HepG2 (cell line): Measurements from ENCODE around the gene MTHFD1L. TPM values are rescaled to one million over a fixed set of nuclear protein-coding genes. Genes with fewer than 3 reads are reported as not detected.
A peak's percentile ranks its signal among the peaks of the same experiment; 100 is the strongest.

Experiments used
- CEBPG ChIP-seq: IDR thresholded peaks from 2 replicates; pipeline ENCODE4 v1.6.1; 2016
- ELF3 ChIP-seq: IDR thresholded peaks from 2 replicates; pipeline ENCODE4 v1.6.1; 2016; ENCODE audit warnings: missing genetic modification reagents, missing compliant biosample characterization
- FOXJ3 ChIP-seq: sonication (generic); formaldehyde crosslinking; IDR thresholded peaks from 2 replicates; pipeline ENCODE4 v1.4.0; 2020; ENCODE audit warnings: missing genetic modification reagents, mild to moderate bottlenecking, borderline replicate concordance
- HNRNPH1 ChIP-seq: fragments of 200-400 bp; formaldehyde crosslinking; optimal IDR thresholded peaks from 2 replicates; pipeline ENCODE3; 2017; ENCODE audit warnings: mild to moderate bottlenecking, low read depth, low read length
- KAT8 ChIP-seq: IDR thresholded peaks from 2 replicates; pipeline ENCODE4 v1.6.1; 2016; ENCODE audit warnings: missing genetic modification reagents, missing compliant biosample characterization
- KDM3A ChIP-seq: IDR thresholded peaks from 2 replicates; pipeline ENCODE4 v1.6.1; 2018; ENCODE audit warnings: low read depth, missing compliant biosample characterization
- MED8 ChIP-seq: sonication (generic); formaldehyde crosslinking; IDR thresholded peaks from 2 replicates; pipeline ENCODE4 v1.8.1; 2023; ENCODE audit warnings: mild to moderate bottlenecking, missing genetic modification reagents; ENCODE audit not compliant: insufficient replicate concordance
- MIXL1 ChIP-seq: IDR thresholded peaks from 2 replicates; pipeline ENCODE4 v1.6.1; 2016
- MXD4 ChIP-seq: IDR thresholded peaks from 2 replicates; pipeline ENCODE4 v1.6.1; 2016; ENCODE audit warnings: mild to moderate bottlenecking, missing biosample characterization, missing genetic modification reagents
- NFE2L1 ChIP-seq: sonication (generic); formaldehyde crosslinking; IDR thresholded peaks from 2 replicates; pipeline ENCODE4 v1.4.0; 2020; ENCODE audit warnings: missing genetic modification reagents, mild to moderate bottlenecking, borderline replicate concordance
- NR2F6 ChIP-seq, 2 experiments: IDR thresholded peaks; 2 replicates each; pipeline ENCODE4 v1.6.1; 2016; ENCODE audit warnings: antibody characterized with exemption in 1 of 2, mild to moderate bottlenecking in 1 of 2
- PHF5A ChIP-seq: IDR thresholded peaks from one replicate; pipeline ENCODE4 v1.6.1; 2018; ENCODE audit warnings: low read depth, missing genetic modification reagents; ENCODE audit not compliant: unreplicated experiment
- RARG ChIP-seq: sonication (generic); formaldehyde crosslinking; IDR thresholded peaks from 2 replicates; pipeline ENCODE4 v1.4.0; 2020; ENCODE audit warnings: low read depth, mild to moderate bottlenecking, missing genetic modification reagents
- RELA ChIP-seq: sonication (generic); formaldehyde crosslinking; IDR thresholded peaks from 2 replicates; pipeline ENCODE4 v1.4.0; 2020; ENCODE audit warnings: missing genetic modification reagents
- SOX5 ChIP-seq: IDR thresholded peaks from 2 replicates; pipeline ENCODE4 v1.6.1; 2016; ENCODE audit warnings: borderline replicate concordance
- ZKSCAN8 ChIP-seq: IDR thresholded peaks from 2 replicates; pipeline ENCODE4 v1.6.1; 2016; ENCODE audit warnings: borderline replicate concordance, missing genetic modification reagents, missing compliant biosample characterization
- ZNF510 ChIP-seq: sonication (generic); formaldehyde crosslinking; IDR thresholded peaks from 2 replicates; pipeline ENCODE4 v1.4.0; 2020; ENCODE audit warnings: low read depth, mild to moderate bottlenecking, missing genetic modification reagents
- polyA plus RNA-seq, 8 experiments: library from polyadenylated mRNA; depleted of rRNA in 3 of 8; stranded (reverse) in 7 of 8; unstranded in 1 of 8; fragments of >200 nt; fragmentation: Illumina TruSeq in 4 of 8; extraction: Trizol in 4 of 8; gene quantifications; 2 replicates each; pipeline versions ENCODE4 v1.2.1 to v1.2.3, GENCODE V29; 2011 to 2016; ENCODE audit warnings: low read depth in 4 of 8, missing spikeins in 1 of 8, mixed read lengths in 1 of 8; ENCODE audit not compliant: insufficient read depth in 1 of 8
- total RNA-seq, 5 experiments: library from RNA; depleted of rRNA; stranded (reverse); fragments of >200 nt; fragmentation: Illumina TruSeq; extraction: Trizol; gene quantifications; 2 replicates each; pipeline ENCODE4 v1.2.3, GENCODE V29; 2016; ENCODE audit warnings: low read depth in 1 of 5
- TF ChIP-seq, protein P1 (sequence below): sonication (generic); formaldehyde crosslinking; IDR thresholded peaks from 2 replicates; pipeline ENCODE4 v1.5.0; 2020; ENCODE audit warnings: mild to moderate bottlenecking, missing genetic modification reagents, moderate library complexity
- TF ChIP-seq, protein P2 (sequence below): sonication (generic); formaldehyde crosslinking; IDR thresholded peaks from 2 replicates; pipeline ENCODE4 v1.8.0; 2022; ENCODE audit warnings: mild to moderate bottlenecking, missing genetic modification reagents, moderate library complexity
- TF ChIP-seq, protein P3 (sequence below): sonication (generic); formaldehyde crosslinking; IDR thresholded peaks from 2 replicates; pipeline ENCODE4 v1.5.1; 2020; ENCODE audit warnings: mild to moderate bottlenecking, missing genetic modification reagents
- TF ChIP-seq, protein P4 (sequence below): sonication (generic); formaldehyde crosslinking; IDR thresholded peaks from 2 replicates; pipeline ENCODE4 v1.4.0; 2020; ENCODE audit warnings: missing genetic modification reagents, borderline replicate concordance
- TF ChIP-seq, protein P5 (sequence below): sonication (generic); formaldehyde crosslinking; IDR thresholded peaks from 2 replicates; pipeline ENCODE4 v1.5.0; 2020; ENCODE audit warnings: missing genetic modification reagents

Gene MTHFD1L
- total and polyA plus RNA-seq, 2 of the 13 experiments (the other 11 are each of a cell fraction or from before 2014, with no cell fraction given): 24.0 to 39.6 TPM

DNA sequence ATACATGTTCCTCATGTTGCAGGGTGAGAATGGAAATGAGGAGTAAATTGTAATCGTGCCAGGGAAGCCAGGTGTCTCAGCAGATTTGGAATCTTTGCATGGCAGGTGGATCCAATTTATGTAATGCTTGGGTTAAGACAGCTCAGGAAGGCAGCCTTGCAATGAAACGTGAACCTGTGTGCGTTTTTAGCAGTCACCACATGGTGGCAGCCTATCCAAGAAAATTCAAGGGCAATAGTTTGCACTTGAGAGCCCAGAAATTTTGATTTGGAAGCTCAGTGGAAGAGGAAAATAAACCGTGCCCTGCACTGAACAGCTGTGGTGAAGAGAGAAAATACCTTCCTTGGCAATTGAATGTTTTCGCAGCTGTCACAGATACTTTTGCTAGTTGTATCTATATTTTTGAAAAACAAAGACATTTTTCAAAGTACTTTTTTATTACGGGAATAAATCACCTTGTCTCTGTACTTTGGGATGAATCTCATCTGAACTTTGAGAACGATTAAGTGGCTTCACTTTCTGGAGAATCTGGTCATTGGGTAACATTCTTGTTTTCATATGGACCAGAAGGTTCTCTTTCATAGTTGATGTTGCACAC is 26.5 kb downstream of the MTHFD1L start (continued):
- TF ChIP-seq, protein P1, sequence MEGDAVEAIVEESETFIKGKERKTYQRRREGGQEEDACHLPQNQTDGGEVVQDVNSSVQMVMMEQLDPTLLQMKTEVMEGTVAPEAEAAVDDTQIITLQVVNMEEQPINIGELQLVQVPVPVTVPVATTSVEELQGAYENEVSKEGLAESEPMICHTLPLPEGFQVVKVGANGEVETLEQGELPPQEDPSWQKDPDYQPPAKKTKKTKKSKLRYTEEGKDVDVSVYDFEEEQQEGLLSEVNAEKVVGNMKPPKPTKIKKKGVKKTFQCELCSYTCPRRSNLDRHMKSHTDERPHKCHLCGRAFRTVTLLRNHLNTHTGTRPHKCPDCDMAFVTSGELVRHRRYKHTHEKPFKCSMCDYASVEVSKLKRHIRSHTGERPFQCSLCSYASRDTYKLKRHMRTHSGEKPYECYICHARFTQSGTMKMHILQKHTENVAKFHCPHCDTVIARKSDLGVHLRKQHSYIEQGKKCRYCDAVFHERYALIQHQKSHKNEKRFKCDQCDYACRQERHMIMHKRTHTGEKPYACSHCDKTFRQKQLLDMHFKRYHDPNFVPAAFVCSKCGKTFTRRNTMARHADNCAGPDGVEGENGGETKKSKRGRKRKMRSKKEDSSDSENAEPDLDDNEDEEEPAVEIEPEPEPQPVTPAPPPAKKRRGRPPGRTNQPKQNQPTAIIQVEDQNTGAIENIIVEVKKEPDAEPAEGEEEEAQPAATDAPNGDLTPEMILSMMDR (CRISPR knock-in tag): peak; percentile 92
- TF ChIP-seq, protein P2, sequence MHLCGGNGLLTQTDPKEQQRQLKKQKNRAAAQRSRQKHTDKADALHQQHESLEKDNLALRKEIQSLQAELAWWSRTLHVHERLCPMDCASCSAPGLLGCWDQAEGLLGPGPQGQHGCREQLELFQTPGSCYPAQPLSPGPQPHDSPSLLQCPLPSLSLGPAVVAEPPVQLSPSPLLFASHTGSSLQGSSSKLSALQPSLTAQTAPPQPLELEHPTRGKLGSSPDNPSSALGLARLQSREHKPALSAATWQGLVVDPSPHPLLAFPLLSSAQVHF (CRISPR knock-in tag): no peak
- TF ChIP-seq NFE2L1 (CRISPR knock-in tag): no peak
- TF ChIP-seq MIXL1 (CRISPR knock-in tag): peak; percentile 39; the same call in 1 of the 2 replicates
- TF ChIP-seq ZKSCAN8: peak; percentile 38; the same call in 1 of the 2 replicates
- TF ChIP-seq ZNF510 (CRISPR knock-in tag): 0 out of 2 replicates have a peak, but pooled peaks have one; percentile 48
- TF ChIP-seq RARG (CRISPR knock-in tag): no peak
- no peak for TF ChIP-seq RELA
- TF ChIP-seq MXD4 (CRISPR knock-in tag): peak; percentile 59; the same call in 1 of the 2 replicates
- TF ChIP-seq KDM3A: 0 out of 2 replicates have a peak, but pooled peaks have one; percentile 25
- TF ChIP-seq PHF5A (CRISPR knock-in tag): peak; percentile 31
- TF ChIP-seq, protein P3, sequence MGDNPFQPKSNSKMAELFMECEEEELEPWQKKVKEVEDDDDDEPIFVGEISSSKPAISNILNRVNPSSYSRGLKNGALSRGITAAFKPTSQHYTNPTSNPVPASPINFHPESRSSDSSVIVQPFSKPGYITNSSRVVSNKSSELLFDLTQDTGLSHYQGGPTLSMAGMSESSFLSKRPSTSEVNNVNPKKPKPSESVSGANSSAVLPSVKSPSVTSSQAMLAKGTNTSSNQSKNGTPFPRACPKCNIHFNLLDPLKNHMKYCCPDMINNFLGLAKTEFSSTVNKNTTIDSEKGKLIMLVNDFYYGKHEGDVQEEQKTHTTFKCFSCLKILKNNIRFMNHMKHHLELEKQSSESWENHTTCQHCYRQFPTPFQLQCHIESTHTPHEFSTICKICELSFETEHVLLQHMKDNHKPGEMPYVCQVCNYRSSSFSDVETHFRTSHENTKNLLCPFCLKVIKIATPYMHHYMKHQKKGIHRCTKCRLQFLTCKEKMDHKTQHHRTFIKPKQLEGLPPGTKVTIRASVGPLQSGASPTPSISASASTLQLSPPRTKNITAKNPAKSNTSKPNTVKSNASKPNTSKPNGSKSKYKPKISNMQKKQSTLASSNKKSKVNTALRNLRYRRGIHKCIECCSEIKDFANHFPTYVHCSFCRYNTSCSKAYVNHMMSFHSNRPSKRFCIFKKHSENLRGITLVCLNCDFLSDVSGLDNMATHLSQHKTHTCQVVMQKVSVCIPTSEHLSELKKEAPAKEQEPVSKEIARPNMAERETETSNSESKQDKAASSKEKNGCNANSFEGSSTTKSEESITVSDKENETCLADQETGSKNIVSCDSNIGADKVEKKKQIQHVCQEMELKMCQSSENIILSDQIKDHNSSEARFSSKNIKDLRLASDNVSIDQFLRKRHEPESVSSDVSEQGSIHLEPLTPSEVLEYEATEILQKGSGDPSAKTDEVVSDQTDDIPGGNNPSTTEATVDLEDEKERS (CRISPR knock-in tag): no peak
- no peak for TF ChIP-seq NR2F6 (IDR thresholded peaks at IDR 0.05)
- TF ChIP-seq NR2F6 (CRISPR knock-in tag; IDR thresholded peaks at IDR 0.05): peak; percentile 30; the same call in 1 of the 2 replicates
- peak; percentile 54 for TF ChIP-seq KAT8 (CRISPR knock-in tag)
- TF ChIP-seq FOXJ3 (CRISPR knock-in tag): no peak
- TF ChIP-seq ELF3 (CRISPR knock-in tag): 0 out of 2 replicates have a peak, but pooled peaks have one; percentile 8
- TF ChIP-seq HNRNPH1: no peak
- TF ChIP-seq MED8 (CRISPR knock-in tag): no peak
- TF ChIP-seq, protein P4, sequence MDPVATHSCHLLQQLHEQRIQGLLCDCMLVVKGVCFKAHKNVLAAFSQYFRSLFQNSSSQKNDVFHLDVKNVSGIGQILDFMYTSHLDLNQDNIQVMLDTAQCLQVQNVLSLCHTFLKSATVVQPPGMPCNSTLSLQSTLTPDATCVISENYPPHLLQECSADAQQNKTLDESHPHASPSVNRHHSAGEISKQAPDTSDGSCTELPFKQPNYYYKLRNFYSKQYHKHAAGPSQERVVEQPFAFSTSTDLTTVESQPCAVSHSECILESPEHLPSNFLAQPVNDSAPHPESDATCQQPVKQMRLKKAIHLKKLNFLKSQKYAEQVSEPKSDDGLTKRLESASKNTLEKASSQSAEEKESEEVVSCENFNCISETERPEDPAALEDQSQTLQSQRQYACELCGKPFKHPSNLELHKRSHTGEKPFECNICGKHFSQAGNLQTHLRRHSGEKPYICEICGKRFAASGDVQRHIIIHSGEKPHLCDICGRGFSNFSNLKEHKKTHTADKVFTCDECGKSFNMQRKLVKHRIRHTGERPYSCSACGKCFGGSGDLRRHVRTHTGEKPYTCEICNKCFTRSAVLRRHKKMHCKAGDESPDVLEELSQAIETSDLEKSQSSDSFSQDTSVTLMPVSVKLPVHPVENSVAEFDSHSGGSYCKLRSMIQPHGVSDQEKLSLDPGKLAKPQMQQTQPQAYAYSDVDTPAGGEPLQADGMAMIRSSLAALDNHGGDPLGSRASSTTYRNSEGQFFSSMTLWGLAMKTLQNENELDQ (CRISPR knock-in tag): no peak
- TF ChIP-seq, protein P5, sequence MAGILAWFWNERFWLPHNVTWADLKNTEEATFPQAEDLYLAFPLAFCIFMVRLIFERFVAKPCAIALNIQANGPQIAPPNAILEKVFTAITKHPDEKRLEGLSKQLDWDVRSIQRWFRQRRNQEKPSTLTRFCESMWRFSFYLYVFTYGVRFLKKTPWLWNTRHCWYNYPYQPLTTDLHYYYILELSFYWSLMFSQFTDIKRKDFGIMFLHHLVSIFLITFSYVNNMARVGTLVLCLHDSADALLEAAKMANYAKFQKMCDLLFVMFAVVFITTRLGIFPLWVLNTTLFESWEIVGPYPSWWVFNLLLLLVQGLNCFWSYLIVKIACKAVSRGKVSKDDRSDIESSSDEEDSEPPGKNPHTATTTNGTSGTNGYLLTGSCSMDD: no peak
- TF ChIP-seq SOX5: peak; percentile 43; the same call in 1 of the 2 replicates
- TF ChIP-seq CEBPG (CRISPR knock-in tag): 0 out of 2 replicates have a peak, but pooled peaks have one; percentile 22
